NCI-H1092 (cell line): Measurements from ENCODE around the gene C20orf144.
"Not testable (repeated sequence)": the region's sequence is repeated elsewhere in the genome, so short reads cannot be mapped to it uniquely, and the experiment has no call there.

Experiments
- DNase-seq: peaks from one replicate; lab custom pipeline; 2025; lab: John Stamatoyannopoulos, UW

The C20orf144 gene

DNA sequence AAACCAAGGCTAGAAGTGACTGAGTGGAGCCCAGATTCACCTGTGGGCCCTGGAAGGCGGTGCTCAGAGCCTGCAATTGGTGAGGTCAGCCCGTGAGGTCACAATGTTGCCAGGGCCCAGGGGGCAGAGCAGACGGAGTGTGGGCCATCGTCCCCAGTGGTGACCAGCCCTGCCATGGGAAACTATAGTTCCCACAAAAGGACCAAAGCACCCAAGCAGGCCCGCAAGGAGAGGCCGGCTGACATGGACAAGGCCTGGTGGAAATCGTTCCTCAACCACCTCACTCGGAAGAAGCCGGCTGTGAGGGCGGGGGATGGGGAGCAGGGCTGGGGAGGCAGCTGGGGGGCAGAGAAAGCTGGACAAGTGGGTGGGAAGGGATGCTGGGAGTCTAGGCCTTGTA lies at the start of gene C20orf144:
TSS of gene C20orf144 (plus strand) at position 156 of the 400 bp plus-strand sequence. CDS start at position 175, 19 bp downstream.
- no peak for DNase-seq

DNA sequence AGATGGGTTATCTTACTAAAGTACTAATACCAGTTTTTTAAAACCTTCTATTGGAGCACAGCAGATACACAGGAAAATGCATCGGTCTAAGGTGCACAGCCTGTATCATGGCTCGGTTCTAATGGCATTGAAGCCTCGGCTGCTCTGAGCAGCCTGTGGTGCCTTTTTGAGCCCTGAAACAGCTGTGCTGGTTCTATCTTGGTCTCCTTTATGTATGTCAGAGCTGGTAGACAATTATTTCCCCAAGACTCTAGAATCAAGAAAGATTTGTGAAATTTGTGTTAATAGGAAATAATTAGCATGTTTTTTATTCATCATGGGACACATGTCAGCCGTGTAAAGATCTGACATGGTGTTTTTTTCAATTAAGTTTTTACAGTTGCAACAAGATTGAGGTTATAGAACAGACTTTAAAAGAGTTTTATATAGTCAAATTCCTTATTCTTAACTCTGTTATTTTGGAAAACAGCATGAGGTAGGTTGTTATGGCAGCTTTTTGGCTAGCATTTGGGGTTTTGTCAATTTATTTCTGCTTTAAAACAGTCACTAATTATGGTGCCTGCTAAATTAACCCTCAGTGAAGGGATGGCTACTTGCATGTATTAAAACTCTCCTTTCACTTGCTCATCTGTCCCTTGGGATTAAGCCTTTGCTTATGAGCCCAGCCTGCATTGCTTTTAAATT lies 40.3 kb upstream of the C20orf144 start:
- no peak for DNase-seq

DNA sequence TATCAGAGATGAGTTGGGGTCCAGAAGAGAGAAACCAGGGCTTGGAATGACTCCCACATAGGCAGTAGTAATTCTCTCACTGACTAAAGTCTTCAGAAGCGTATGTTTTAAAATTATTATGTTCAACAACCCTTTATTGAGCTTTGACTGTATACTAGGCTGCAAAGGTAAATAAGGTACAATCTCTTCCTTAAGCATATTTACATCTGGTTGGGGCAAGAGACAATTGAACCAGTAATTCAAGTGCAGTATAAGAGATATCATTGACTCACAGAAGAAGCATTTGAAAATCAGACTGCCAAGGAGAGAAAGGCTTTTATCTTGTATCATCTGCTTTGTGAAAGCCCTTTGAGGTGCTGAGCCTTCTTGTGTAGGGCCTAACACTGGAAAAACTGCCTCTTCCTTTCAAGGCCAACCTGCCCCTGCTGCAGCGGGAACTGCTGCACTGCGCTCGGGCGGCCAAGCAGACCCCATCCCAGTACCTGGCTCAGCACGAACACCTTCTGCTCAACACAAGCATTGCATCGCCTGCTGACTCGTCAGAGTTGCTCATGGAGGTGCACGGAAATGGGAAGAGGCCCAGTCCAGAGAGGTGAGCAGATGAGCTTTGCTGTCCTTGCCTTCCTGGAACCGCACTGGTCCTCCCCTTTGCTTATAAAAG lies 39.3 kb upstream of the C20orf144 start:
- no peak for DNase-seq

DNA sequence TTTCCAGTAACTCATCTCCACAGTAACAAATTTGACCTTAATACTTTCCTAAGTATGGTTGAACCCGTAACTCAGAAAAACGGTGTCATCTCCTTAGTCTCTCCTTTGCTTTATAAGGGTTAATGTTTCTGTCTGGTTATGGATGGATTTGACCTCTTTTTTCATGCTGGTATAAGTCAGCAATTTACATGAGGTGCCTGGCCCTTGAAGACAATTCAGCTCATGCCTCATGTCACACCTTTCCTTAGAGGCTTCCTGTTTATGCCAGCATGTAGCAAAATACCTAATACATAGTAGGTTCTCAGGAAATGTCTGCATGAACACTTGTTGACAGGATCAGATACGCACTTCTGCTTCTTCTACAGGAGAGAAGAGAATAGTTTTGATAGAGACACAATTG lies 37.7 kb upstream of the C20orf144 start:
- DNase-seq = no peak

DNA sequence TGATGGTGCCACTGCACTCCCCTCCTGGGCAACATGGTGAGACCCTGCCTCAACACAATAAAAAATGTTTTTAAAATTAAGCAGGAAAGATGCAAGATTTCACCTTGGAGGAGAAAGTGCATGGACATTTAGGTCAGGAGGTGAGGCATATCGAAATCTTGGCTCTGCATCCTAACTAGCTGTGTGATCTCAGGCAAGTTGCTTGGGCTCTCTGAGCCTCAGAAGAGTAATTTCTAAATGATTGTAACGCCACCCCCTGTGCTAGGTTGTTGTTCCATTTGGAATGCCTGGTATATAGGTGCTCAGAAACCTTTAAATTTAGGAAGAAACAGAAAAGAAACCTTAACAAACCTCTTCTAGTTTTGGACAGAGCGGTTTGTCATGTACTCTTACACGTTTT lies 35.9 kb upstream of the C20orf144 start:
- no peak for DNase-seq

DNA sequence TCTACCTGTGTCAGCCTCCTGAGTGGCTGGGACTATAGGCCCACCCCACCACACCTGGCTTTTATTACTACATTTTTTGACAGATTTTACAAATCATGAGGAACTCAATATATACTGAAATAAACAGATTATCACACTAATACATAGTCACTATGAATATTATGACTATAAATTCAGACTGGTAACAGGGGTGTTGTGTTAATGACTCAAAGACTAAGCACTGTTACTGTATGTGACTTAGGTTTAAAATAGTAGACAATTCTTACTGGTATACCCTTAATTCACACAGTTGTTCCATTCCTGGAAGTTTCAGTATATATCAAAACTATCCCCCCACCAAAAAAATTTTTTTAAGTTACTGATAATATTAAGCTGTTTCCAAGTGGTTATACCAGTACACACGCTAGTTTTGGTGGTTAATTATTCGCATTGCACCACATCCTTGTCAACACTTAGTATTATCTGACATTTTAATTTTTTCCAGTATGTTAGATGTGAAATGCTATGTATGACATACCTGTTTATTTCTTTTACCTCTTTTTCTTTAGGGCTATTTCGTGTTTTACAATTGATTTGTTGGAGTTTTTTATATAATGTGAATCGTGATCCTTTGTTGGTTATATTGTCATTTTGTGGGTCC lies 34.4 kb upstream of the C20orf144 start:
- DNase-seq = no peak

DNA sequence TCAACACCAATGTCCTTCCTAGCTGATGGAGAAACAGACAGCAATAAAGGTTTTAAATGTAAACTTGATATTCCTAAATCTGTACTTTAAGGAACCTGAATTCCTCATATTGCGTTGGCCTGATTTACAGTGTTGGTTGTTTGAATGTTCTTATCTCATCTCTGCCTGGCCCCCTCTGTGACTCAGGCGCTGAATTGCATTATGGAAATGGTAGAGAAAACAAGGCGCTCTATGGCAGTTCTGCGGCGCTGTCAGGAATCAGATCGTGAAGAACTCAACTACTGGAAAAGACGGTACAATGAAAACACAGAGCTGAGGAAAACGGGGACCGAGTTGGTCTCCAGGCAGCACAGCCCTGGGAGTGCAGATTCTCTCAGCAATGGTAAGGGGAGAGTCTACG lies 32.6 kb upstream of the C20orf144 start:
- DNase-seq = no peak

DNA sequence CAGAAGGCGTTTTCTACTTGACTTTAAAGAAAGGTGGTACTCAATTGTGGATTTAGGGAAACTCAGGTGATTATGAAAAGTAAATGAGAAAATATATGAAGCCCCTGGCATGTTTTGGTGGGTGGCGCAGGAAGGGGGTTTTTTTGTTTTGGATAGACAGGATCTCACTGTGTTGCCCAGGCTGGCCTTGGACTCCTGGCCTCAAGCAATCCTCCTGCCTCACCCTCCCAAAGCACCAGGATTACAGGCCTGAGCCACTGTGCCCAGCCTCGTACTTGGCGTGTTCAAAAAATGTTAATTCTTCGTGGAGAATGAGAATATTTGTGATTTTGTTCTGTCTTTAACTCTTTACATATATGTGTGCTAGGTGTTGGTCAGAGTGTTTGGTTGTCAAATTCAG lies 32.1 kb upstream of the C20orf144 start:
- DNase-seq = no peak

DNA sequence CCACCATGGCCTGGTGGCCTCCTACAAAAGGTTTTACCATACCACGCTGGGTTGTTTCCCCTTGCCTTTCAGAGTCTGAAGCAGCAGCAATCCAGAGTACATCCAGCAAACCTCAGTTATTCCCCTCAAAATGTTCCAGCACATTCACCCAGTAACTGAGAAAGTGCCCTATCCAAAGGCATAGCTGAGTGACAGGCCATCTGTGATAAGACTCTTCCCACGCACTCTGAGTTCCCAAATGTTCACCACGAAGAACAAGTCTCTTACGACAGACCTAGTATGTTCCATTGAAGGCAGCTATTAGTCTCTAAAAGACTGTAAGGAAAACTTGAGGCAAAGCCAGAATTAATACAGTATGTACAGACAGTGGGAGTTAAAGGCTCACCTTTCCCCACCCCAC lies 31.6 kb upstream of the C20orf144 start:
- DNase-seq = no peak

DNA sequence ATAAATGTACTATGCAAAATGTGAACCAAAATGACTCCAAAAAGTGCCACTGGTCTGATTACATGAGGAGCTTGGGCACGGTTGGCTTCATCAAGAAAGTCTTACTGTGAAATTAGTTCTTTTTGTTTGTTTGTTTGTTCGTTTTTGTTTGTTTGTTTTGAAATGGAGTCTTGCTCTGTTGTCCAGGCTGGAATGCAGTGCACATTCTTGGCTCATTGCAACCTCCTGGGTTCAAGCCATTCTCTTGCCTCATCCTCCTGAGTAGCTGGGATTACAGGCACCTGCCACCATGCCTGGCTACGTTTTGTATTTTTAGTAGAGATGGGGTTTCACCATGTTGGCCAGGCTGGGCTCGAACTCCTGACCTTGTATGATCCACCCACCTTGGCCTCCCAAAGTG lies 30.2 kb upstream of the C20orf144 start:
- not testable (repeated sequence) for DNase-seq

DNA sequence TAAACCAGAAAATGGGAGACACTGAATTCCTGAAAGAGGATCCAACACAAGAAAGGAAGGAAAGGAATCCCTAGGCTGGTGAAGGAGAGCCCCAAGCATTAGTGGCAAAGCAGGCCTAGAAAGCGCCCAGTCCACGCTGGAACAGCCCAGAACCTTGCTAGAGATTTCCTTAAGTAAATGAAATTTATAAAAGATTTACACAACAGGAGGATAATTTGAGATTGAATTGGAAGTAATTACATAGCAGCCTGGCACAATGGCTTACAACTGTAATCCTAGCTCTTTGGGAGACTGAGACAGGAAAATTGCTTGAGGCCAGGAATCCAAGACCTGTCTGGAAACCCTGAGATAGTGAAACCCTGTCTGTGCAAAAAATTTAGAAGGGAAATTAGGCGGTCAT lies 26.8 kb upstream of the C20orf144 start:
- DNase-seq = no peak

DNA sequence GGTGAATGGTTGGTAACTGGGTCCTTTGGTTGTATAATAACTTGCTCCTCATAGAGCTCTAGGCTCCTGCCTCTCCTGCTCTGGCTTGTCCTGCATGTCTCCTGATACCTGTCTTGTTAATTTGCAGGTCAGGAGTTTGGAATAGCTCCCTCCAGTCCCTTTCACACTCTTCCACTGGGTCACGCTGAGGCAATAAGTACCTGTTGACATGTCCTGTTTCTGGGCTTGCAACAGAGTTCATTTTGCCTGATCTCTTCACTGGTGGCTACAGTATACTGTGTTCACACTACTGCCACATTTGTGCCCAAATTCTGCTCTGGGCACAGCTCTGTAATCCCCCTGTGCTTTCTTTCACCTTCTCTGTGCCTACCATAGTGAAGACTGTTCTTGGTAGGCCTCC lies 25.4 kb upstream of the C20orf144 start:
- no peak for DNase-seq

DNA sequence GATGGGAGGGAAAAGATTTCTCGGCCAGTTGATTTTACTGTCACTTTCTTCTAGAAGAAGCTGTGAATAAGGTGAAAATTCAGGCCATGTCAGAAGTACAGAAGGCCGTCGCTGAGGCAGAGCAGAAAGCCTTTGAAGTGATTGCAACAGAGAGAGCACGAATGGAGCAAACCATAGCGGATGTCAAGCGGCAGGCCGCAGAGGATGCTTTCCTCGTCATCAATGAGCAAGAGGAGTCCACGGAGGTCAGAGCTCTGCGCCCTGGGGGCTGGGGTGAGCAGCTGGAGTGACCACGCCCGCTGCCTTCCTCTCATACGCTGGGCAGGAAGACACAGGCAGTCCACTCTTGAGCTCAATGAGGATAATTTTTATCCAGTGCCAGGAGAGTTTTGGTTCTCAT lies 21.8 kb upstream of the C20orf144 start:
- no peak for DNase-seq

DNA sequence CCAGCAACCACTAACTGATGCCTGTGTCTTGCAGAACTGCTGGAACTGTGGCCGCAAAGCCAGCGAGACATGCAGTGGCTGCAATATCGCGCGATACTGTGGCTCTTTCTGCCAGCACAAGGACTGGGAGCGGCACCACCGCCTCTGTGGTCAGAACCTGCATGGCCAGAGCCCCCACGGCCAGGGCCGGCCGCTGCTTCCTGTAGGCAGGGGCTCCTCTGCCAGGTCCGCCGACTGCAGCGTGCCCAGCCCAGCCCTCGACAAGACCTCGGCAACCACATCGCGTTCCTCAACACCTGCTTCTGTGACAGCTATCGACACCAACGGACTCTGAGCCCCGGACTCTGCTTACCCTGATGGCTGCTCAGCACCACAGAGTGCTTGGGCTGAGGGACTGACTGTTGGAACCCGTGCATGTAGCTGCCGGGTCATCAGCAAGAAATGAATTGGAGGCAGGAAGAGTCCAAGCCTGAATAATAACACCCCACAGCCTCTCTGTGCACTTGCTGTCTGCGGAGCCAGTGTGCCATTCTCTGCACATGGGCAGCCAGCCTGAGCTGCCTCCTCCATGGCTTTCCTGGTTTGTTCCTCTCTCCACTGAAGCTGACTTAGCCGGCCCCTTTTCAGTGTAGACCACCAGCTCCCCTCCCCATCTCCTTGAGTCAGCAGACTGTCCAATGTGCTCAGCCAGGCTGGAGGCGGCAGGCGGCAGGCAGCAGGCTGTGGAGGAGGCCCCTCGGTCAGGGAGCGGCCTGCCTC lies 17.6 kb upstream of the C20orf144 start:
- no peak for DNase-seq

DNA sequence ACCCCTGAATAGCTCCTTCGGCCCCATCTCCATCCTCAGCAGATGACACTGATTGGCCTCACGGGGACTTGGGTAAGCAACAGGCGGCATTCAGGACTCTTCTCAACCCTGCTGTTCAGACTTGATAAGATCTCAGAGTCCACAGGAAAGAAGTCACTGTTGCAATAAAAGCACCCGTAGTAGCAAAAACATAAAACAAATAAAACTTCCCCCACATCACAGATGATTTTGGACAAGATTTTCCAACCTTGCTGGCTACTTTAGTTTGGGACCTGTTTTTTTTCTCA lies 17.1 kb upstream of the C20orf144 start:
- no peak for DNase-seq

DNA sequence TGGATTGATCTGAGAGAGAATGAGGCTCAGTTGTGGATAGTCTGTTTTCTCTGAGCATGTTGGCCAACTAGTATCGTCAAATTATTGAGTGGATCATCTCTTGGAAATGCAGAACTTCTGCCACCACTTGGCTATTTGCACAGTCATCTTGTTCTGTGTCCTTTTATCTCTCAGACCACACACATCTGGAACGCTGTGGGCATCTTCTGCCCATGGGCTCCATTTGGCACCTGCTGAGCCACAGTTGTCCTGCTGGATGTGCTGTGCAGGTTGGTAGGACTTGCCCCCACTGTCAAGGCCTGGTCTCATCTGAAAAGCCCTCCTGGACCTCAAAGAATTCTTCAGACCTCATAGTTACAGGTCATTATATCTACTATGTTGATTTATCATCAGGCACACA lies 16.7 kb upstream of the C20orf144 start:
- DNase-seq = no peak

DNA sequence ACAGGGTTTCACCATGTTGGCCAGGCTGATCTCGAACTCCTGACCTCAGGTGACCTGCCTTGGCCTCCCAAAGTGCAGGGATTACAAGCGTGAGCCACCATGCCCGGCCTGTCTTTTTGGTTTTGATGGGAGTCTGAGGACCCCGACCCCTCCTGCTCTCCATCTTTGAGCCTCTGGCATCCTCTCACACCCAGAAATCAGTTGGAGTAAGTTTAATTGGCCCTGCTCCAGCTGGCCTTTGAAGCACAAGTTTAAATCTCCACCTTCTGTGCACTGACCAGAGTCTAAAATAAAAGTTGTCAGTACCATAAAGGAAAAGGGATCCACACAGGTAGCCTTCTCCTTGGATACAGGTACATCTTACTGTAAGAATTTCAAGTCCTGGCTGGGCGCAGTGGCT lies 15.9 kb upstream of the C20orf144 start:
- DNase-seq = no peak

DNA sequence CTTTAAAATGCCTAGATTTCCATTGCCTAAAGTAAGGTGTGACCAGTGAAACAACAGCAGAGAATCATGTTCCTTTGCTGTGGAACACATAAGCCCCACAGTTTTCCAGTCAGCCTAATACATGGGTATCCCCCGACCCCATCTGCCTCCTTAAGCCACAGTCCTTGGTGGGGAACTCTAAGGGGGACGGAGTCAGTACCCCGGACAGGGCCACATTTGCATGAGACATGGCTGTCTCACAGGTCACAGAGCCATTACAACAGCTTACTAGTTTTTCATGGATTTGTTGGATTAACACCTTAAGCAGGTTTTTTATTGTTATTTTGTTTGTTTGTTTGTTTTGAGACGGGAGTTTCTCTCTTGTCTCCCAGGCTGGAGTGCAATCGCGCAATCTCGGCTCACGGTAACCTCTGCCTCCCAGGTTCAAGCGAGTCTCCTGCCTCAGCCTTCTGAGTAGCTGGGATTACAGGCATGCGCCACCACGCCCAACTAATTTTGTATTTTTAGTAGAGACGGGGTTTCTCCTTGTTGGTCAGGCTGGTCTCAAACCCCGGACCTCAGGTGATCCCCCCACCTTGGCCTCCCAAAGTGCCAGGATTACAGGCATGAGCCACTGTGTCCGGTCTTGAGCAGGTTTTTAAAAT lies 15.0 kb upstream of the C20orf144 start:
- not testable (repeated sequence) for DNase-seq

DNA sequence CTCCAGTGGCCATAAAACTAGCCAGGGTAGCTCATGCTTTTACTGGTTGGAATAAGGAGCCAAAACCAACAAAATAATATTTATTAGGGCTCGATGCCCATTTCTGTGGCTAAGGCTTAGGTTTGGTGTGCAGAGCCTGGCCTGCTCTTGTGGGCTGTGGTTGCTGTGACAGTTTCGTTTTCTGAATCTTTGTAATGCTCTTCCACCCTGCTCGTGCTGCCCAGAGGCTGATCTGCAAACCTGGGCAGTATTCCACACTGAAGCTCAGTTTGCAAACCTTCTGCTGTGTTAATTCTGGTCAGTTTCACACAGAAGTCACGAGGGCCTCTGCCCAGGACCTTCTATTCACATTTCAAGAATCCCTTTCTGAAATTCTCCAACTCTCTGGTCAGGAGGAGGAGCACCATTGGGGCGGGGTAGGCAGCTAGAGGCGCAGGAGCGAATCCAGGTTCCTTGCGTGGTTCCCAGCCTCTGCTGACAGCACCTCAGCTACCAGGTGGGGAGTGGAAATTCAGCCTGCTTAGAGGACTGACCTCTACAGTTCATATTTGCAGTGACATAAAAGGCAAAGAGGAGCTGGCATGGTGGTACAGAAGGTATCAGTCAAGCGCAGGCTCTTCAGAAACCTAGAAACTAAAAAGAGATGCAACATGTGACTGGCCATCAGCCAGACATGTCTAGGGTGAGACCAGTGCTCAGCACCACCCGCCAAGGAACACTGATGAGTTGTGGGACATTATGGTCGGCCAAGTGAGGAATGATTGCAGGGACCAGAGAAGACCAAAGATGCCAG lies 14.3 kb upstream of the C20orf144 start:
- DNase-seq = no peak

DNA sequence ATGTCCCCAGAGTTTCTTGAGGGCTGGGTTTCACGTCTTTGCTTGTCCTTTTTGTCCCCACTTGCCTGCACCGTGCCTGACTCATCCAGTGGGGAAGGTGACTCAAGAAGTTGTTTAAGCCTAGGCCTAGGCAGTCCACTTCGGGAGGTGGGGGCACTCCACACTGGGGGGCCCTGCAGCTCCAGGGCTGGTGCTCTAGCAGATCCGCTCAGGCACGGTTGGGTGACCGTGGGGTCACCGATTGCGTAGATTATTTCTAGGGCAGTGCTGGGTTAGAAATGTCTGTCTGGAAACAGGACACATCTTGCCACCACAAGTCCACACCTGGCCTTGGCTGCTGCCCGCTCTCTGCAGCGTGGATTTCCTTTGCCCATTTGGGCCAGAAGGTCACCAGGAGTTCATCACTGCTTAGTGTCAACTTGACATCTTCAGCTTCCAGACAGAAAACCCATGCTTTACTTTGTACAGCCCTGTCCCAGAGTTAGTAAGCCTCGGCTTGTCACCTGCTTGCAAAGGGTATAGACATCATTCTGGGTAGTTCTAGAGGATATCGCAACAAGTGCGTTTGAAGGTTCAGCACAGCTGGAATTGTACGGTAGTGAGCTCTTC lies 13.6 kb upstream of the C20orf144 start:
- no peak for DNase-seq

DNA sequence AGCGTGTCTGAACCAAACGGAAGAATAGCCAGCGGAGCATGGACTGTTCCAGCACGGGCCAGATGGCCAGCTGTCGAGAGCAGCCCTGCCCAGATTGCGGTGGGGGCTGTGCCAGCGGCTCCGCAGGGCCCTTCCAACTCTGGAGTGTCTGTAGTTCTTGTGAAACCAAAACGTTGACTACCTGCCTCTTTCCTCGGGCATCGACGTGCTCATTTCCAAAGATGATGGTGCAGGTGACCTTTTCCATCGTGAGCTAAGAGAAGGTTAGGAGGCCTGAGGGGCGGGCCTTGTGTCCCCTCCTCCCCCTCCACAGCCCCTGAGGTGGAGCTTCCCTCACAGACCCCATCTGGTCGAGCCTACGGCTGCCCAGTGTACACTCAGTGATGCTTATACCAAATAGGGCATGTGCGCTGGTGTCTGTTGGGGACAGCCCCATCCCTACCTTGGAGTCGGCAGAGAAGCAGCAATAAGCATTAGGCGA lies 12.9 kb upstream of the C20orf144 start:
- no peak for DNase-seq
